IMR-90 (cell line): ENCODE data around the gene SVIL.
"Not testable (repeated sequence)": the region's sequence is repeated elsewhere in the genome, so short reads cannot be mapped to it uniquely, and the experiment has no call there.

Experiments used
- BHLHE40 ChIP-seq: fragments of 150-350 bp; IDR thresholded peaks from 2 replicates; pipeline ENCODE4 v1.6.1; 2016; ENCODE audit warnings: mild to moderate bottlenecking, low read depth, low read length
- CEBPB ChIP-seq: IDR thresholded peaks from 2 replicates; pipeline ENCODE4 v1.6.1; 2012; ENCODE audit warnings: low read depth, low read length, improper control_type of control experiment
- CHD1 ChIP-seq: IDR thresholded peaks from 2 replicates; pipeline ENCODE4 v1.6.1; 2012; ENCODE audit warnings: low read depth, low read length, improper control_type of control experiment
- CTCF ChIP-seq: conservative IDR thresholded peaks from 2 replicates; pipeline ENCODE4 v1.5.1; 2012; ENCODE audit warnings: mild to moderate bottlenecking, low read depth, low read length, improper control_type of control experiment
- ELK1 ChIP-seq: fragments of 150-350 bp; IDR thresholded peaks from 2 replicates; pipeline ENCODE4 v1.6.1; 2016; ENCODE audit warnings: low read depth, mild to moderate bottlenecking, low read length, moderate library complexity, borderline replicate concordance
- MAZ ChIP-seq: IDR thresholded peaks from 2 replicates; pipeline ENCODE4 v1.6.1; 2012; ENCODE audit warnings: low read depth, mild to moderate bottlenecking, low read length, improper control_type of control experiment, moderate library complexity, borderline replicate concordance
- POLR2A ChIP-seq: IDR thresholded peaks from 2 replicates; pipeline ENCODE4 v1.6.1; 2012; ENCODE audit warnings: mild to moderate bottlenecking, low read depth, low read length
- RAD21 ChIP-seq: IDR thresholded peaks from 2 replicates; pipeline ENCODE4 v1.6.1; 2012; ENCODE audit warnings: low read length, improper control_type of control experiment
- RFX5 ChIP-seq: IDR thresholded peaks from 2 replicates; pipeline ENCODE4 v1.8.0; 2012; ENCODE audit warnings: low read depth, mild to moderate bottlenecking, low read length, moderate library complexity

GRCh38 chr10:29587102-29587749, 47.5 kb downstream of the SVIL start:
- not testable (repeated sequence) for TF ChIP-seq CTCF, POLR2A, BHLHE40, ELK1, MAZ, CEBPB, RFX5, RAD21, CHD1
